ENCODE data around the gene USP17L11.
"Not testable (repeated sequence)": the region's sequence is repeated elsewhere in the genome, so short reads cannot be mapped to it uniquely, and the experiment has no call there.

USP17L11 gene

DNA sequence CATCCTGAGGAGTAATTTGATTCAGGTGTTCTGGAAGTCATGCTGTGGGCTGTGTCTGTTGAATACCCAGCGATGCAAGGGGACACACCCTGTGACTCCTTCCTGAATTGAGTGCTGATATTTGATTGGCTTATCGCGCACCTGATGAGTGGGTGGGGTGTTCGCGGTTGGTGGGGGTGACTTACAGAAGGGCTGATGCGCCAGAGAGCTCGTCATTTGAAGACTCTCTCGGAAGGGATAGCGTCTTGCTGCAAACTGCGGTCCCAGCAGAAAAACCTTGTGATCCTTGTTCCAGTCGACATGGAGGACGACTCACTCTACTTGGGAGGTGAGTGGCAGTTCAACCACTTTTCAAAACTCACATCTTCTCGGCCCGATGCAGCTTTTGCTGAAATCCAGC lies at the start of gene USP17L11:
USP17L11 (plus strand) TSS at position 301 of the 400 bp plus-strand sequence; CDS start at position 301, 0 bp downstream.
- not testable (repeated sequence) for DNase-seq

GRCh38 chr4:9165990-9166389 lies 49.2 kb upstream of the USP17L11 start:
- not testable (repeated sequence) for DNase-seq

DNA sequence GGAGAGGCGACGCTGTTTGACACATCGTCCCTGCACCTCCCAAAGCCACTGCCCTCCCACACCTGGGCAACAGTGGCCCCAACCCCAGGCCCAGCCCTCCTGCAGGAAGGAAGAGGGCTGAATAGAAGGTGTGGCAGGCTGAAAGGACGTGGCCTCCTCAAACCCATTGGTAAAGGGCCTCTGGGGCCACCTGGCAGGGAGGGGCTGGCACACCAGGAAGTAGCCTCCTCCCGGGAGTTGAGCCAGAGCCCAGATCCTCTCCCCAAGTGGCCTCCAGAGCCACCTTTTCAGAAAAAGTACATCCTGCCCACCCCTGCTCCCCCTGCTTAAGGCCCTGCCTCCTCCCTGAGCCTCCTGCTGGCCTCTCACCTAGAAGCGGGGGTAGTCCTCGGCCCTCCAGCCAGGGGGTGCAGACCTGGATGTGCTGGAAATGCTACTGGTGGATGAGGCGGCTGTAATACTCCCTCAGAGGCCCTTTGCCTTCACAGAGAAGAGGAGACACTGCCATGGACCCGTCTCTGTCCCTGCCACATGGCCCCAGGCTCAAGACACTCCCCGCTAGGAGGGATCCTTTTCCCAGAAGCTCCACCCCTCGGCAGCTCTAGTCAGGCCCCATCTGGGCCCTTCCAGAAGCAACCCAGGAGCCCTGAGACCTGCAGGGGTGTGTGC lies 45.3 kb upstream of the USP17L11 start, which contains the start of gene FAM90A26:
FAM90A26 (plus strand) TSS at position 619 of the 669 bp plus-strand sequence. CDS start 2,764 bp downstream, outside the sequence.
- not testable (repeated sequence) for DNase-seq

- DNase-seq, result not testable (repeated sequence)
Measured at GRCh38 chr4:9210357-9210756, 4.8 kb upstream of the USP17L11 start, which contains the start of gene USP17L10. Gene USP17L10 (plus strand): TSS chr4:9210657. CDS start chr4:9210657, 0 bp downstream.

GRCh38 chr4:9214701-9215100 lies 504 bp upstream of the USP17L11 start:
- not testable (repeated sequence) for DNase-seq

GRCh38 chr4:9219852-9220251 lies 4.6 kb downstream of the USP17L11 start, which contains the start of gene USP17L12:
Gene USP17L12 (plus strand): TSS chr4:9220152. CDS start chr4:9220152, 0 bp downstream.
- DNase-seq, result not testable (repeated sequence)

- DNase-seq, result not testable (repeated sequence)
Measured at GRCh38 chr4:9224596-9224995, 9.4 kb downstream of the USP17L11 start, which contains the start of gene USP17L13. Gene USP17L13 (plus strand): TSS chr4:9224896. CDS start chr4:9224896, 0 bp downstream.

- DNase-seq, result not testable (repeated sequence)
Measured at GRCh38 chr4:9230249-9230648, 15.0 kb downstream of the USP17L11 start.

- not testable (repeated sequence) for DNase-seq
Measured at GRCh38 chr4:9234085-9234484, 18.9 kb downstream of the USP17L11 start, which contains the start of gene USP17L15. Gene USP17L15 (plus strand): TSS chr4:9234385. CDS start chr4:9234385, 0 bp downstream.

DNA sequence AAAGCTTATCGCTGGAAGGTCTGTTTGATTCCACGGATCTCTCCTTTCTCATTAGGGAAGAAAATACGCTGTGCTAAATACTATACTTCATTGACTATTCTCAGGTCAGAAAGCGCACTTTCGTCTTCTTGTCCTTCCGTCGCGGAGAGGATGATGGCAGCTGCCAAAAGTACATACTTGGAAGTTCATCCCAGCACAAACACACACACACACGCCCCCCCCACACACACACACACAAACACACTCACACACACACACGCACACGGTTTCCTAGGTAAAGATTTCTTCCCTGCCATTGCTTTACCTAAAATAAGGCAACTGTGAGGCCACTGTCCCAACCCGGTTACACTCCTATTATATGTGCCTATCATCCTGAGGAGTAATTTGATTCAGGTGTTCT lies 23.3 kb downstream of the USP17L11 start:
- not testable (repeated sequence) for DNase-seq

- DNase-seq, result not testable (repeated sequence)
Measured at GRCh38 chr4:9243579-9243978, 28.4 kb downstream of the USP17L11 start, which contains the start of gene USP17L17. Gene USP17L17 (plus strand): TSS chr4:9243879. CDS start chr4:9243879, 0 bp downstream.

GRCh38 chr4:9247953-9248680 lies 32.9 kb downstream of the USP17L11 start, which contains the start of gene USP17L18:
Gene USP17L18 (plus strand): TSS chr4:9248630. CDS start chr4:9248630, 0 bp downstream.
- DNase-seq, result not testable (repeated sequence)

- not testable (repeated sequence) for DNase-seq
Measured at GRCh38 chr4:9253078-9253477, 37.9 kb downstream of the USP17L11 start, which contains the start of gene USP17L19. Gene USP17L19 (plus strand): TSS chr4:9253378. CDS start chr4:9253378, 0 bp downstream.

GRCh38 chr4:9257824-9258223 lies 42.6 kb downstream of the USP17L11 start, which contains the start of gene USP17L20:
Gene USP17L20 (plus strand): TSS chr4:9258124. CDS start chr4:9258124, 0 bp downstream.
- DNase-seq, result not testable (repeated sequence)

GRCh38 chr4:9262572-9262971 lies 47.4 kb downstream of the USP17L11 start, which contains the start of gene USP17L21:
Gene USP17L21 (plus strand): TSS chr4:9262872. CDS start chr4:9262872, 0 bp downstream.
- not testable (repeated sequence) for DNase-seq

All from NCI-H345 (cell line).